Measurements from ENCODE around the gene LRRC2.
"Not testable (repeated sequence)": the region's sequence is repeated elsewhere in the genome, so short reads cannot be mapped to it uniquely, and the experiment has no call there.

LRRC2 gene

DNA sequence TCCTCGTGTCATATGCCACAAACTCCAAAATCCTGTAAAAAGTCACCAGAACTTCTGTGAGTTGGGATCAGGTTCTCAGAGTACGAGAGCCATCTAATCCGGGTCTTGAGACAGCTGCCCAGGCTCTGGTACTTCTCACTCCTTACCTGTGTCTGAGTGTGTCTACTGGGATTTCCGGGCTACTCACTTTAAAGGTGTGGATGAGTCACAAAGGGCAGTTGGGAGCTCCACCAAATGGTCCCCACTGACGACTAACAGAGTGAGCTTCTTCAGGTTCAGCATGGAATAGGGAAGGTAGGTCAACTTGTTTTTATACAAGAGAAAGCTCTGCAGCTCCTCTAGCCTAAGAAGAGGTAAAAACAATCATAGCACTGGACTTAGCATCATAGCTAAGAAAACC, 38.9 kb downstream of the LRRC2 start:
- DNase-seq (ENCODE audit: low spot score): no peak

DNA sequence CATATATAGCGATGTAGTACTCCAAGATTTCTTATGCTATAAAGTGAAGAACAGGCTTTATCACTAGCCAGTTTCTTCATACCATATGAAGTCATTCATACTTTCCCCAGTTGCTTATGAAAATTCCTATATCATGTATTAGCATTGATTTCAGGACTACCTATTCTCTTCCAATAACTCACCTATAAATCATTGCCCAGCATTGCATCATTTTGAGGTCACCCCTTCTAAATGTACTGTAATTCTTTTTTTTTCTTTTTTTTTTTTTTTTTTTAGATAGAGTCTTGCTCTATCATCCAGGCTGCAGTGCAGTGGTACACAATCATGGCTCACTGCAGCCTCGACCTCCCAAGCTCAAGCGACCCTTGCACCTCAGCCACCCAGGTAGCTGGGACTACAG, 41.3 kb downstream of the LRRC2 start:
- no peak for DNase-seq (ENCODE audit: low spot score)

DNA sequence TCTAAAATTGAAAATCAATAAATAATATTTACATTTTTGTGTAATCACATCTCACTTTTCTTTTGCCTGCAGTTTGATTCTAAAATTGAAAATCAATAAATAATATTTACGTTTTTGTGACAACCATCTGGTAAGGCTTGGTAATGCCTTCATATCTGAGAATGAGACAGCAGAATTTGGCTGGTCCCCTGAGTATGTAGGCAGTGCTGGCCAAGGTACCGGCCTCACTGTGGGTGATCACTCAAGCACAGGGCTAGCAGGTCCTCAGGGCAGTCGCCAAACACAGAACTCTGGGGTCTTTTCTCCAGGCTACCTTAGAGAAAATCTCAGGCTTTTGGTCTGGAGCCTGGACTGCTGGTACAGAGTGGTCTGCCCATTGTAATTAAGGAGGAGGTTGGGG, 42.1 kb downstream of the LRRC2 start:
- DNase-seq (ENCODE audit: low spot score): no peak

DNA sequence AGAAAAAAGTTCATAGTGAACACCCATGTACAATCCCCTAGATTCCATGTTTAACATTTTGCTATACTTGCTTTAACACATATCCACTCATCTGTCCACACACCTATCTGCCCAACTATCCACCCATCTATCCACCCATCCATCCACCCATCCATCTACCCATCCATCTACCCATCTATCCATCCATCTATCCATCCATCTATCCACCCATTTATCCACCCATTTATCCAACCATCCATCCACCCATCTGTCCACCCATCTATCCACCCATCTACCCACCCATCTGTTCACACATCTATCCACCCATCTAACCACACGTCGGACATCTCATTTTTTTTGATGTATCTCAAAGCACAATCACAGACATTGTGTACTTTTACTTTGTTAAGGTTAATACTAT, 42.5 kb downstream of the LRRC2 start:
- DNase-seq (ENCODE audit: low spot score): no peak

DNA sequence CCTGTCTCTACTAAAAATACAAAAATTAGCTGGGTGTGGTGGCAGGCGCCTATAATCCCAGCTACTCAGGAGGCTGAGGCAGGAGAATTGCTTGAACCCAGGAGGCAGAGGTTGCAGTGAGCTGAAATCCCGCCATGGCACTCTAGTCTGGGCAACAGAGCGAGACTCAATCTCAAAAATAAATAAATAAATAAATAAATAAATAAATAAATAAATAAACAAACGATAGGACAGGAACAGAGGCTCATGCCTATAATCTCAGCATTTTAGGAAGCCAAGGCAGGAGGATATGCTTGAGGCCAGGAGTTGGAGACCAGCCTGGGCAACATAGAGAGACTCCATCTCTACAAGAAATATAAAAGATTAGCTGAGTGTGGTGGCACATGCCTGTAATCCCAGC, 43.9 kb downstream of the LRRC2 start:
- not testable (repeated sequence) for DNase-seq (ENCODE audit: low spot score)

DNA sequence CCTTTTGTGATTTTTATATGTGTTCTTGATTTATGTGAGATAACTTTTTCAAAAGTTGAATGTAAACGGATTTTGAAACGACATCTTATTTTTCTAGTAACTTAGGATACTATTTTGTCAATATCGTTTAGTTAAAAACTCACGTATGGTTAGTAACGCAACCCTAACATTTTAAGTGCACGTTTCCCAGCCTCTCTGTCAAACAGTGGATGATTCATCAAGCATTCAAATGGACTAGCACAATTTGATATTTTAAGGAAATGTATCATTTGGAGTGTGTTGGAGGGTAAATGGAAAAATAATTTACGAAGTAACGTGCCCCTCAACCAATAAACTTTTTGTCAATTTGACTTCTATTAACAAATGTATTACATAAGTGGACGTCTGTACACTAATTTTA, 45.0 kb downstream of the LRRC2 start:
- DNase-seq (ENCODE audit: low spot score): no peak

DNA sequence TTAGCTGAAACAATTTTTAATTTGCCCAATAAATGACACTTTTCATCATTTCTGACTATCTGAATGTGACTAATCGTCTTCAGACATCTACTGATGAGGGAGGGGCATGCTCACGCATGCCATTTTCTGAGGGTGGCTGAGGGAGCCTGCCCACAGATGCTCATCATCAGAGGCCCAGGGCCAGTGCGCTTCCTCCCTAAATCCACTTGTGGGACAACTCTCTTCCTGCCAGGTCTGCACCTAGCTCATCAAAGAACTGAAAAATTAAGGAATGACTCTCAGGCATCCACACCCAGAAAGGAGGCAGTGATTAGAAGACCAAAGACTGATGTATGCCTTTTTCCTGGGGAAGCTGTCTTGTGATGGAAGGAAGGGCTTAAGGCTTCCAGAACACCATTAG, 45.6 kb downstream of the LRRC2 start:
- DNase-seq (ENCODE audit: low spot score): no peak

DNA sequence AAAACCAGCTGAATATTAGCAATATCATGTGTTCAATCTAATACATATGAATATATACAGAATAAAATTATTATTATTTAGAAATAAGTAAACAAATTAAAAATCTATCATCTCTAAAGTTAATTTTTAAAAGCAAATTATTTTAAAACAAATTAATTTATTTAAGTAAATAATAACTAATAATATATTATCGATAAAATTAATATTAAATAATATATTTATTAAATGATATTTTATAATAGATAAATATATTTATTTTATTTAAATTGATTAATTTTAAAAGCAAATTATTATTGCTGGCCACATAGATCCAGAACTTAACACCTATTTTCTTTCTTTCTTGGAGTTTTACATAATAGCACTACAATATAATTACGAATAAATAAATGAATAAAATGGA, 46.1 kb downstream of the LRRC2 start:
- no peak for DNase-seq (ENCODE audit: low spot score)

DNA sequence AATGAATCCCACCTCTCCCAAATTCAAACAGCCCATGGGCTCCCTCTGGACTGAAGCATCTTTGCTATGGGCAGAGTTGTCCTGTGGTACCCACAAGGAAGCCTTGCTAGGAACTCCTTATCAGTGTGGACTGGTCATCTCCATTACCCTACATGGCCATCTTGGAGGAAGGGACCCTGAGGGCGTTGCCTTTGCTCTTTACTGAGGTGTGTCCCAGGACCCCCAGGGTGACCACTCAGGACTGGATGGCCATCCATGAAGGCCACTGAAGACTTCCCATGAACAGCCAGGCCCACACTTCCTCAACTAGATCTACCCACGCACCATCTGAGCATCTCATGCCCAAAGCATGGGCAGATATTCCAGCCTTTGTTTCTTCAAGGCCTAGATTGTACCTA, 48.3 kb downstream of the LRRC2 start:
- no peak for DNase-seq (ENCODE audit: low spot score)

DNA sequence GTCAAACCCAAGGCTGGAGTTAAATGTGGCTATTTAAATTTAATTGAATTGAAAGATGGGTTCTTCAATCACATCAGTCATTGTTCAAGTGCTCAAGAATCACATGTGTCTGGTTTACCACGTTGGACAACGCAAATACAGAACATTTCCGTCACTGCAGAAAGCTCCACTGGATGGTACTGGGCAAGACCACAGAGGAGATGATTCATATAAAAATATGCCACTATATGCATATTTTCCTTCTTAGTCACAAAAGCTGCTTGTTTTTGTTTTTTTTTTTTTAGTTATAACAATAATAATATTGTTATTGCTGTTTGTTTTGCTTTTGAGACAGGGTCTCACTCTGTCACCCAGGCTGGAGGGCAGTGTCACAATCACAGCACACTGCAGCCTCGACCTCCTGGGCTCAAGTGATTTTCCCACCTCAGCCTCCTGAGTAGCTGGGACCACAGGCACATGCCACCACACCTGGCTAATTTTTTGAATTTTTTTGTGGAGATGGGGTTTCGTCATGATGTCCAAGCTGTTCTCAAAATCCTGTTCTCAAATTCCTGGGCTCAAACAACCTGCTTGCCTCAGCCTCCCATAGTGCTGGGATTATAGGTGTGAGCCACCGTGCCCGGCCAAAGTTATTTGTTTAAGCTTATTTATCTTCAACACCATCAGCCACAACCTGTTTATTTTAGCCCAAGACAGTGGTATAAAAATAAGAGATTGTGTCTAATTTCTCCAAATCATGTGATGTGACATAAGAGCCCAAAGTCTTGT, 48.9 kb downstream of the LRRC2 start:
- no peak for DNase-seq (ENCODE audit: low spot score)

DNA sequence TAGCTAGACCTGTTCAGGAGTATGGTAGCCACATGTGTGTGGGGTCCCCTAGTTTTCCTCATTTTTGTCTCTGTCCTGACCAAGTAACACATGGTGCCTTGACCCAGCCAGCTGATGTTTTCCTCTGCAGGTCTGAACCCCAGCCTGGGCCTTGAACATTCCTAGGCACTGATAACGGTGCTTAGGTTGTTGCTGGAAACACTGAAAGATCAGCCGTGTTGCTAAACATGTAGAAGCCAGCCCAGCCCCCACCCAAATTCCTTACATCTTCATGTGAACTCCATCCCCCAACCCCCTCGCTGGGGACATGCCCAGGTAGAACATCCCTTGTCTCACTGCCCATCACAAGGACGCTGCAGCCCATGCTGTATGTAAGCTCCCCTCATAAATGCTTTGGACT, 49.6 kb downstream of the LRRC2 start:
- DNase-seq (ENCODE audit: low spot score): no peak

DNA sequence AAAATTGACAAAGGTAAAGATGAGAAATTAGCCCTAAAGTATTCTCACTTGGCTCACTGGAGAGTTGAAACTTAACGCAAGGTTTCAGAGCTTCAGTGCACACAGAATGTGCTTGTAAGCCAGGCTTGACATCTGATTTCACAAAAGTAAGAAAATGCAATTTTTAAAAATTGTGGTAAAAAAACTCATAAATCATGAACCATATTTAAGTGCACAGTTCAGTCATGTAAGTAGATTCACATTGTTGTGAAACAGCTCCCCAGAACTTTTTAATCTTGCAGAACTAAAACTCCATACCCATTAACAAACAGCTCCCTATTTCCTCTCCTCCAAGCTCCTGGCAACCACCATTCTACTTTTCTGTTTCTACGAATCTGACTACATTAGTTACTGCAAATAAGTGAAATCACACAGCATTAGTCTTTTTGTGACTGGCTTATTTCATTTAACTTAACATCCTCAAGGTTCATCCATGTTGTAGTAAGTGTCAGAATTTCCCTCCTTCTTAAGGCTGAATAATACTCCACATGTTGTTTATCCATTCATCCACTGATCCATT, 53.8 kb downstream of the LRRC2 start:
- no peak for DNase-seq (ENCODE audit: low spot score)

DNA sequence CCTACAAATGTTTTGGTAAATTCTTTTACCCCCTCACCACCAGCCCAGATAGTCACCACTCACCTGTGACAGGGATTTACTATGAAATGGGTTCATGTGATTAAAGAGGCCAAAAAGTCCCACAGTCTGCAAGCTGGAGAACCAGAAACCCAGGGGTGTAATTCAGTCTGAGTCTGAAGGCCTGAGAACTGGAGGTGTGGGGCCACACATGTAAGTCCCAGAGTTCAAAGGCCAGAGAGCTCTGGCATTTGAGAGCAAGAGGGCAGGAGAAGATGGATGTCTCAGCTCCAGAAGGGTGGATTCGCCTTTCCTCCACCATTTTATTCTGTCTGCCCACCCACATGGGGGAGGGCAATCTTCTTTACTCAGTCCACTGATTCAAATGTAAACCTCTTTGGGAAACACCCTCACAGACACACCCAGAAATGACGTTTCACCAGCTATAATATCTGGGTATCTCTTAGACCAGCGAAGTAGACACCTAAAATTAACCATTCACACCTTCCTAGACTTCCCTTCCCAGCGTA, 56.4 kb downstream of the LRRC2 start:
- DNase-seq (ENCODE audit: low spot score): no peak

DNA sequence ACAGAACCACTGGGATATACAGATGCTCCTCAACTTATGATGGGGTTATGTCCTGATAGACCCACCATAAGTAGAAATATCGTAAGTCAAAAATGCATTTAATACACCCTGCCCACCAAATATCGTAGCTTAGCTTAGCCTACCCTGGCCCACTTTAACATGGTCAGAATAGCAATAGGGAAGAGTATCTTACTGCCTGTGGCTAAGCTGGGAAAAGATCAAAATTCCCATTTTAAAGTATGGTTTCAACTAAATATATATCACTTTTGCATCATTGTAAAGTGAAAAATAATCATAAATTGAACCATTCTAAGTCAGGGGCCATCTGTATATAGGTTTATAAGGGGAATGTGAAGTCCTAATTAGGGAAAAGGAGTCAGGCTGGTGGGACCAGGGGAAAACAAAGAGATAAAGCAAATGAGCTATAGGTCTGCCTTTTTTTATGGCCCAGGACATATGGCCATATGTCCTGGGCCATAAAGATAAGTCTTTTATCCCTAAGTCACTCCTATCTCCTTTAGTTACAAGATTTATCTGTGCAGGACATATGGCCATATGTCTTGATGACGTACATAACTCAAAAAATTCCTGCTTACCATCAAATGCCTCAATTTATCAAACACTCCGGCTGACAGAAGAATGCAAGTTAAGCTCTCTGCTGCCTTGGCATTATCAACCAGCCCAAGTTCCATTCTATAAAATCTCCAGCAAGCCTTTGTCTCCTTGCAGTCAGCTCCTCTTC, 57.1 kb downstream of the LRRC2 start:
- DNase-seq (ENCODE audit: low spot score): no peak

DNA sequence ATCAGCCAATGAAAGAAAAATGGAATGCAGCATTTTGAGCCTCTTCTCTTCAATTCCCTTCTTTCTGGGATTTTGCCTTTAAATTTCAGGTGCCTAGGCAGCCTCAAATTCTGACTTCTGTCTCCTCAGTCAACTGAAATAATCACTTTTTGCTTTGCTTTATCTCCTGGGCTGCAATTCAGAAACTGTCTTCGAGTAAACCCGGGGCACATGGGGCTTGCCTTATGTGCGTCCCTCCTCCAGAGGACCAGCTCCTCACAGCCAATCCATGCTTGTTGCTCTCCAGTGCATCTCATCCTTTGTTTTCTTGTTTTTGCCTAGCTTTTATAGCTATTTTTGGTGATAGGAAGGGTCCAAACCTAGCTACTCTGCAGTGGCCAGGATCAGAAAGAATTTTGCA, 59.6 kb downstream of the LRRC2 start:
- no peak for DNase-seq (ENCODE audit: low spot score)

DNA sequence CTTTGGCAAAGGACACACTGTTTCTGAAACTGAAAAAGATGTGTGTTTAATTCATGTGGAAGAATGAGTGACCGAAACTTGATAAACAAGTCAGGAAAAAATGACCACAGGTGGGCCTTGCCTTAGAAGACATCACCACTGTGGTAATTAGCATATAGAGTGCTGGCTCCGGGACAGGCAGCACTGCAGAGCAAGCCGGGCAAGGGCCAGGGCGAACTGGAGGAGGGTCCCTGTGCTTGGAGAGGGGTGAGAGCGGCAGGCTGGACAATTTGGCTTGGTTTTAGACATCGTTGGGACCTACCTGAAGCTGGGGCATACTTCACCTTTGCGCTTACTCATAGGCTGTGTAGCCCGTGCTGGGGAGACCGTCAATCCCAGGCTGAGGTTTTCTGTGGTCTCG, 60.1 kb downstream of the LRRC2 start:
- no peak for DNase-seq (ENCODE audit: low spot score)

DNA sequence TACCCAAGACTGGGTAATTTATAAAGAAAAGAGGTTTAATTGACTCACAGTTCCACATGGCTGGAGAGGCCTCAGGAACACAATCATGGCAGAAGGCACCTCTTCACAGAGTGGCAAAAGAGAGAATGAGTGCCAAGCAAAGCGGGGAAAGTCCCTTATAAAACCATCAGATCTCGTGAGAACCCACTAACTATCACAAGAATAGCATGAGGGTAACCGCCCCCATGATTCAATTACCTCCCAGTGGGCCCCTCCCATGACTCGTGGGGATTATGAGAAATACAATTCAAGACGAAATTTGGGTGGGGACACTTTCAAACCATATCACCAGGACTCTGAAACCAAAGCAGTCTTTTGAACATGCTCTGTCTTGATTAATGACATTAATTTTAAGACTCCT, 61.3 kb downstream of the LRRC2 start:
- no peak for DNase-seq (ENCODE audit: low spot score)

DNA sequence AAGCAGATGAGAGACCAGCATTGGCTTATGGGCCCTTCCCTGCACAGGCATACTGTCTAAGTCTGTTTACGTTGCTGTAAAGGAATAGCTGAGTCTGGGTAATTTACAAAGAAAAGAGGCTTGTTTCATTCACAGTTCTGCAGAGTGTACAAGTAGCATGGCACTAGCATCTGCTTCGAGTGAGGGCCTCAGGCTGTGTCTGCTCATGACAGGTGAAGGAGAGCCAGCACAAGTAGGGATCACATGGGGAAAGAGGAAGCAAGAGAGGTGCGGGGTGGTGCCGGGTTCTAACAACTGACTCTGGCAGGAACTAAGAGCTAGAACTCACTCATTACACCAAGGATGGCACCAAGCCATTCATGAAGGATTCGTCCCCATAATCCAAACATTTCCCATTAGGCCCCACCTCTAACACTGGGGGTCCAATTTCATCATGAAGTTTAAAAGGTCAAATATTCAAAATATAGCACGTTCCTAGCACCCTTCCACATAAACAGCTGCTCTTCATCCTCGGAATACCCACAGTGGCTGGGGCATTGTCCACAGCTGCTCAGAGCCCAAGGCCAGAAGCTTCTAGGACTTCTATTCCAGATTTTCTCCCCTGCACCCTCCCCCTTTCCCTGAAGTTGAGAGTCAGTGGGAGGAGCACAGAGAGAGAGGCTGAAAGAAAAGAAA, 62.8 kb downstream of the LRRC2 start:
- no peak for DNase-seq (ENCODE audit: low spot score)

DNA sequence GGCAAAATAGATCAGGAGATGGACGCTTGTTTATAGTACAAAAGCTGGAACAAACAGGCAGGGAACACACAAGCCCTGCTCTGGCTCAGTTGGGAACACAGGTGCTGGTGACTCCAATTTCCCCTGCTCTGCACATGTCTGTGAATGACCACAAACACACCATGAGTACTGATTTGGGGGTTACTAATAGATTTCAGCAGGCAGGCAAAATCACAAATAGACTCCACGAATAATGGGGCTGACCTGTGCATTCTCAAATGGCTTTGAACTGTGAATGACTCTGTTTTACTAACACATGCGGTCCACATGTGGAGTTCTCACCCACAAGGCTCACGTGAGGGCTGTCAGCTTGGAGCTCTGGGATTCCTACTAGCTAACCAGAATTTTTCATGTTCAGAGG, 64.4 kb downstream of the LRRC2 start:
- DNase-seq (ENCODE audit: low spot score): no peak

DNA sequence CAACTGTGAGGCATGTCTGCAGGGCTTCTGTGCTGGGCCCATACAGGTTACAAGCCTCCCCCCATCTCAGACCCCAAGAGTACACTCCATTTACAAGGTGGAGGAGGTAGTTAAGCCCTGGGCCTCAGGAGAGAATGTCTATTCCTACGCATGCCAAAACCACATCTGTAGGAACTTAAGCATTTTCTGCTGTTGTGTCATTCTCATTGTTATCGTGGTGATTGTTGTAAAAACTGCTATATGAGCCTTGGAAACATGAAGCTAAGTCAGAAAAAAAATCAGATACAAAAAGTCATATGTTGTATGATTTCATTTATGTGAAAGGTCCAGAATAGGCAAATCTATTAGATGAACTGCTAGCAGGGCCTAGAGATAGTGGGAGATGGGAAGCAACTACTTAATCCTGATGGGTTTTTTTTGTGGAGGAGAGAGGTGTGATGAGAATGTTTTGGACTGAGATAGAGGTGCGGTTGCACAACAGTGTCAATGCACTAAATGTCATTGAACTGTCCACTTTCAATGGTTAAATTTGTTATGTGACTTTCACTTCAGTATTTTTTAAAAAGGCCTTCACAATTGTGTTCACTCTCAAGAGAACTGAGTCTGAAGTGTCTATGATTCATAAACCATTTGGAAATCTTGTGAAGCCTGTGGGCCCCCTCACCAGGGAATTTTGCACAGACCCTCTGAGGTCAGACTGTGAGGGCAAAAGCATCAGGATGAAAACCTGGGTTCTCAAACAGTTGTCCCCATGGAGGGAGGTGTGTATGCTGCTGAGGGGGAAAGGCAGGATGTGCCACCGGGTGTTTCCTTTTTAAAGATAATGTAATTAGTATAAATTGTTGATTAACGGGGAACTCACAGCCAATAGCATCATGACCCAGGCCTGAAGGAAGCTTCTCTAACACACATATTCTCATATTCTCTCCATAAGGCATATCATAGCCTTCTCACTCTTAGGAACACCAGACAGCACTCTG, 65.2 kb downstream of the LRRC2 start:
- no peak for DNase-seq (ENCODE audit: low spot score)

DNA sequence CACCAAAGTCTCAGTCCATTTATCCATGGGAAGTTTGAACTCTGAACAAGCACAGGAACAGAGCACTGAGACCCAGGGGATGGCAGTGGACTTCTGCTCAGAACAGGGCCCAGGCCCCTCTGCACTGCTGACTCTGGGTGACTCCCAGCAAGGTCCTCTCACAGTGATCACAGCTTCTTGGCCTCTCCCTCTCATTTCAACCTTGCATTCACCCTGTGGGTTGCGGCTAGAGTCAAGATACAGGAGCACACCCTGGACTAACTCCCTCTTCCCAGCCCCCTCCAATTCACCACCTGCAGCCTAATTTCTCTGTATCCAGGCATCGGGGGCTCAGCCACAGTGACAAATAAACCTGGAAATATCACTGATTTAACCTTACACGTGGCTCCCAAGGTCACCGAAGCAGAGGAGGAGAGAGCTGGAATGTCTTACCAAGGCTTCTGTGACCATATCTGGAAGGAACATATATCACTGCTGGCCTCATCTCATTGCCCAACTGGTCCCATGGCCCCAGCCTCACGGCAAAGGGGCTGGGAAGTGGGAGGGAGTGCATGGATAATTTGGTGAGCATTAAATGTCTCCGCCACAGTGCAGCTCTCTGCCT, 67.1 kb downstream of the LRRC2 start:
- DNase-seq (ENCODE audit: low spot score): no peak
